ENCODE results near the gene CARD11. TPM values are rescaled to one million over a fixed set of nuclear protein-coding genes. Genes with fewer than 3 reads are reported as not detected.

CARD11 gene
- polyA plus RNA-seq, 1 experiment: not detected

DNA sequence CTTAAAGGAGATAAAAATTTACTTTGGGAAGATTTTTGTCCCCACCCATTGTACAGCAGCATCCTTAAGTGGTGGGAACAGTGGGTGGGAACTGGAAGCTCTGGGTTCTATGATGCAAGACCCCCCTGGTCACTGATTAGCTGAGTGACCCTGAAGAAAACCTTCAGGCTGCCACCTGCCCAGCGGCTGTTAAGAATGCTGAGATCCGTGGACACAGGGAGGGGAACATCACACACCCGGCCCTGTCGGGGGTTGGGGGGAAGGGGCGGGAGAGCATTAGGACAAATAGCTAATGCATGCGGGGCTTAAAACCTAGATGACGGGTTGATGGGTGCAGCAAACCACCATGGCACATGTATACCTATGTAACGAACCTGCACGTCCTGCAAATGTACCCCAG lies 14.5 kb downstream of the CARD11 start:
- Histone ChIP-seq H3K4me3 (ENCODE audit: low read depth, low read length) (no peak overlapping the region), H3K27me3 (ENCODE audit: control insufficient read depth, insufficient read depth, low read length) (no peaks in the 10 kb centered on the region), H3K36me3 (ENCODE audit: control insufficient read depth, insufficient read depth, low read length) (no peaks in the 10 kb centered on the region)
- ChIA-PET POLR2A (no interaction called here), CTCF (no interaction called here)
- no peak for DNase-seq (ENCODE audit: low read depth)
- TF ChIP-seq, protein P1, sequence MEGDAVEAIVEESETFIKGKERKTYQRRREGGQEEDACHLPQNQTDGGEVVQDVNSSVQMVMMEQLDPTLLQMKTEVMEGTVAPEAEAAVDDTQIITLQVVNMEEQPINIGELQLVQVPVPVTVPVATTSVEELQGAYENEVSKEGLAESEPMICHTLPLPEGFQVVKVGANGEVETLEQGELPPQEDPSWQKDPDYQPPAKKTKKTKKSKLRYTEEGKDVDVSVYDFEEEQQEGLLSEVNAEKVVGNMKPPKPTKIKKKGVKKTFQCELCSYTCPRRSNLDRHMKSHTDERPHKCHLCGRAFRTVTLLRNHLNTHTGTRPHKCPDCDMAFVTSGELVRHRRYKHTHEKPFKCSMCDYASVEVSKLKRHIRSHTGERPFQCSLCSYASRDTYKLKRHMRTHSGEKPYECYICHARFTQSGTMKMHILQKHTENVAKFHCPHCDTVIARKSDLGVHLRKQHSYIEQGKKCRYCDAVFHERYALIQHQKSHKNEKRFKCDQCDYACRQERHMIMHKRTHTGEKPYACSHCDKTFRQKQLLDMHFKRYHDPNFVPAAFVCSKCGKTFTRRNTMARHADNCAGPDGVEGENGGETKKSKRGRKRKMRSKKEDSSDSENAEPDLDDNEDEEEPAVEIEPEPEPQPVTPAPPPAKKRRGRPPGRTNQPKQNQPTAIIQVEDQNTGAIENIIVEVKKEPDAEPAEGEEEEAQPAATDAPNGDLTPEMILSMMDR (IDR thresholded peaks at IDR 0.05; ENCODE audit: insufficient read depth, low read depth, low read length): no peak

- ChIA-PET CTCF (no interaction called here), POLR2A (no interaction called here)
- DNase-seq (ENCODE audit: low read depth): no peak
- Histone ChIP-seq H3K36me3 (ENCODE audit: control insufficient read depth, insufficient read depth, low read length) (no peaks in the 10 kb centered on the region), H3K4me3 (ENCODE audit: low read depth, low read length) (no peak overlapping the region), H3K27me3 (ENCODE audit: control insufficient read depth, insufficient read depth, low read length) (no peaks in the 10 kb centered on the region)
- TF ChIP-seq, protein P1 (IDR thresholded peaks at IDR 0.05; ENCODE audit: insufficient read depth, low read depth, low read length): no peak
Measured at GRCh38 chr7:3028758-3029093, 14.9 kb downstream of the CARD11 start.

DNA sequence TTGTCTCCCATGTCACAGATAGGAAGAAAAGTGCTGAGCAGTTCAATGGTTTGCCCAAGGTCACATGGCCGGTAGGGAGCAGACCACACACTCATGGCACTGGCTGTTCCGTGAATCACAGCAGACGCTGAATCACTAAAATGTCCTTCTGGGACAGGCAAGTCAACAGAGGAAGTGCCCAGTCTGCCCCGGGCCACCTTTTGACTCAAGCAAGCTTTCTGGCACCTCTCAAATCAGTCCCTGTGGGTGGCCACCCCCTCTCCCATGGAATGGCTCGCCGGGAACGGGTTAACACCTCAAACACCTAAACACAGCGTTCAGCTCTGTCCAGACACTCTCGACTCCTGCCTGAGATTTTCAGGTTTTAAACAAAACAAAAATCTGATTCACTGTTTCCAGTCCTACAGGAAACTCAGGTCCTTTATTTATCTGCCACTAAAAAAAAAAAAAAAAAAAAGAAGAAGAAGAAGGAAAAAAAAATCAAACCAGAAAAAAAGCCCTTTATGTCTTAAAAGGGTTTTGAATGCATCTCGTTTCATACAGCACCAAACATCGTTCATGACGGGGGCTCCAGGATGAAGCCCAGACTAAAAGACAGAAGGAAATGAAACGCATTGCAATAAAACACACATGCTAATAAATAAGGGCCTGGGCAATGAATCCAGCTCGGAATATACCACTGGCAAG lies 15.5 kb downstream of the CARD11 start:
- no peak overlapping the region for H3K4me3 ChIP-seq (ENCODE audit: low read depth, low read length)
- H3K36me3 ChIP-seq (ENCODE audit: control insufficient read depth, insufficient read depth, low read length): no peaks in the 10 kb centered on the region
- DNase-seq (ENCODE audit: low read depth): no peak
- CTCF ChIA-PET: no interaction called here
- no peaks in the 10 kb centered on the region for H3K27me3 ChIP-seq (ENCODE audit: control insufficient read depth, insufficient read depth, low read length)
- TF ChIP-seq, protein P1 (IDR thresholded peaks at IDR 0.05; ENCODE audit: insufficient read depth, low read depth, low read length): no peak
- POLR2A ChIA-PET: no interaction called here

- Histone ChIP-seq H3K4me3 (ENCODE audit: low read depth, low read length) (no peak overlapping the region), H3K36me3 (ENCODE audit: control insufficient read depth, insufficient read depth, low read length) (no peaks in the 10 kb centered on the region), H3K27me3 (ENCODE audit: control insufficient read depth, insufficient read depth, low read length) (no peaks in the 10 kb centered on the region)
- no peak for DNase-seq (ENCODE audit: low read depth)
- CTCF ChIA-PET: no interaction called here
- POLR2A ChIA-PET: no interaction called here
- TF ChIP-seq, protein P1 (IDR thresholded peaks at IDR 0.05; ENCODE audit: insufficient read depth, low read depth, low read length): no peak
Measured at GRCh38 chr7:3027005-3027845, 16.4 kb downstream of the CARD11 start.

- ChIA-PET POLR2A (no interaction called here), CTCF (no interaction called here)
- H3K36me3 ChIP-seq (ENCODE audit: control insufficient read depth, insufficient read depth, low read length): no peaks in the 10 kb centered on the region
- H3K4me3 ChIP-seq (ENCODE audit: low read depth, low read length): no peak overlapping the region
- no peaks in the 10 kb centered on the region for H3K27me3 ChIP-seq (ENCODE audit: control insufficient read depth, insufficient read depth, low read length)
- DNase-seq (ENCODE audit: low read depth): no peak
- TF ChIP-seq, protein P1 (IDR thresholded peaks at IDR 0.05; ENCODE audit: insufficient read depth, low read depth, low read length): no peak
Measured at GRCh38 chr7:3025616-3026015, 18.1 kb downstream of the CARD11 start.

Data from BJ (cell line).